HAP-1 (cell line): ENCODE measurements around the gene INTS15.
"Not testable (repeated sequence)": the region's sequence is repeated elsewhere in the genome, so short reads cannot be mapped to it uniquely, and the experiment has no call there.

Experiments
- DNase-seq, 2 experiments: peaks; one replicate each; pipeline ENCODE4 v3.0.0-alpha.2; 2016 to 2020; ENCODE audit warnings: low spot score in 2 of 2
- H3K27me3 ChIP-seq: fragments of 250-450 bp; sonication (Bioruptor Pico); 2 replicates; pipeline ENCODE4 v1.5.1; 2020; ENCODE audit warnings: low read depth, mild to moderate bottlenecking, moderate library complexity
- H3K36me3 ChIP-seq: fragments of 250-450 bp; sonication (Bioruptor Pico); replicated peaks from 2 replicates; pipeline ENCODE4 v1.5.1; 2020; ENCODE audit warnings: mild to moderate bottlenecking
- H3K4me1 ChIP-seq: fragments of 250-450 bp; sonication (Bioruptor Pico); 2 replicates; pipeline ENCODE4 v1.5.1; 2020; ENCODE audit warnings: mild to moderate bottlenecking
- H3K4me3 ChIP-seq: fragments of 250-450 bp; sonication (Bioruptor Pico); 2 replicates; pipeline ENCODE4 v1.5.1; 2020; ENCODE audit warnings: mild to moderate bottlenecking, moderate library complexity
- H3K9me3 ChIP-seq: fragments of 250-450 bp; sonication (Bioruptor Pico); 2 replicates; pipeline ENCODE4 v1.5.1; 2020; ENCODE audit warnings: mild to moderate bottlenecking, moderate library complexity
- in situ Hi-C: fragments of 300-500 bp; cut with MboI; formaldehyde crosslinking; loops from 3 replicates; pipeline ENCODE4 v1.14.3; 2020; ENCODE audit warnings: low sequenced_read_pairs, inconsistent platforms, mixed read lengths

The INTS15 gene

GRCh38 chr7:6565655-6566054, 24.2 kb upstream of the INTS15 start:
- in situ Hi-C loops, result no loop called here
- H3K36me3 ChIP-seq, result no peaks in the 10 kb centered on the region
- no peaks in the 10 kb centered on the region for H3K27me3 ChIP-seq
- no peak for DNase-seq
- no peak overlapping the region for H3K4me3 ChIP-seq
- no peaks in the 10 kb centered on the region for H3K9me3 ChIP-seq
- no peaks in the 10 kb centered on the region for H3K4me1 ChIP-seq

- H3K36me3 ChIP-seq, result no peaks in the 10 kb centered on the region
- no peak for DNase-seq
- H3K27me3 ChIP-seq, result no peaks in the 10 kb centered on the region
- no peaks in the 10 kb centered on the region for H3K9me3 ChIP-seq
- in situ Hi-C loops, result no loop called here
- H3K4me1 ChIP-seq, result no peaks in the 10 kb centered on the region
- no peak overlapping the region for H3K4me3 ChIP-seq
Observed at GRCh38 chr7:6567886-6568285, 21.9 kb upstream of the INTS15 start.

DNA sequence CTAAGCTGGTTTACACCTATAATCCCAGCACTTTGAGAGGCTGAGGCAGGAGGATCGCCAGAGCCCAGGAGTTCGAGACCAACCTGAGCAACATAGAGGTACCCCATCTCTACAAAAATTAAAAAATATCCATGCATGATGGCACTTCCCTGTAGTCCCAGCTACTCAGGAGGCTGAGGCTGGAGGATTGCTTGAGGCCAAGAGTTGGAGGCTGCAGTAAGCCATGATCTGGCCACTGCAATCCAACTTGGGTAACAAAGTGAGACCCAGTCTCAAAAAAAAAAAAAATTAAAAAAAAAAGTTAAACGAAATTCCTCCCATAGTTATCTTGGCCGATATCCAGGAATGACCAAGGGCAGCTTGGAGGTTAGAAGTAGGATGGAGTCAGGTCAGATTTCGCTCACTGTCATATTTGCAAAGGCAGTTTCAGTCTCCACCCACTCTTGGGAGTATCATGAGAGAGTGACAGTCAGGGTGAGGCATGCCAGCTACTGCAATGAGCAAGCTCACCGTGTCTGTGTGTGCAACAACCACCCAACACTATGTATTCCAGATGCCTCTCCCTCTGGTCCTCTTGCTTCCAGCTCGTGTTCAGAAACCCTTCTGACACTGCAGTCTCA, 18.6 kb upstream of the INTS15 start:
- H3K27me3 ChIP-seq, result no peaks in the 10 kb centered on the region
- in situ Hi-C loops, result no loop called here
- H3K4me1 ChIP-seq, result peaks cover 3% of the 10 kb centered on the region
- no peak overlapping the region for H3K4me3 ChIP-seq
- no peaks in the 10 kb centered on the region for H3K9me3 ChIP-seq
- H3K36me3 ChIP-seq, result no peaks in the 10 kb centered on the region
- DNase-seq, result no peak

- no peak overlapping the region for H3K4me3 ChIP-seq
- peaks cover 10% of the 10 kb centered on the region for H3K4me1 ChIP-seq
- DNase-seq, result no peak
- H3K9me3 ChIP-seq, result no peaks in the 10 kb centered on the region
- H3K36me3 ChIP-seq, result 0 out of 2 replicates have a peak, but pooled peaks cover 4% of the 10 kb centered on the region
- in situ Hi-C loops, result no loop called here
- H3K27me3 ChIP-seq, result no peaks in the 10 kb centered on the region
Observed at GRCh38 chr7:6575281-6576023, 14.4 kb upstream of the INTS15 start.

- Histone ChIP-seq H3K4me3 (peak overlapping the region; percentile 80), H3K4me1 (peaks cover 10% of the 10 kb centered on the region), H3K9me3 (no peaks in the 10 kb centered on the region), H3K27me3 (no peaks in the 10 kb centered on the region), H3K36me3 (0 out of 2 replicates have a peak, but pooled peaks cover 4% of the 10 kb centered on the region)
- peak in 1 of 2 experiments; percentile 26 for DNase-seq
- in situ Hi-C loops, result no loop called here
Observed at GRCh38 chr7:6576024-6576866, 13.6 kb upstream of the INTS15 start.

DNA sequence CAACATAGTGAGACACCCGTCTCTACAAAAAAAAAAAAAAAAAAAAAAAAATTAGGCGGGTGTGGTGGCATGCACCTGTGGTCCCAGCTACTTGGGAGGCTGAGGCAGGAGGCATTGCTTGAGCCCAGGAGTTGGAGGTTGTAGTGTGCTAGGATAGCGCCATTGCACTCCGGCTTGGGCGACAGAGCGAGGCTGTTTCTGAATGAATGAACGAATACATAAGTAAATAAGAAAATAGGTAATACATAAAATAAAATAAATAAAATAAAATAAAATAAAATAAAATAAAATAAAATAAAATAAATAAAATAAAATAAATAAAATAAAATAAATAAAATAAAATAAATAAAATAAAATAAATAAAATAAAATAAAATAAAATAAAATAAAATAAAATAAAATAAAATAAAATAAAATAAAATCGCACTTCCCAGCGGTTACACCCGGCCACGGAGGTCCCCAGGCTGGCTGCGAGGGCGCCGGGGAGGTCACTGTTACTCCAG, 12.9 kb upstream of the INTS15 start:
- H3K9me3 ChIP-seq, DNase-seq, H3K27me3 ChIP-seq, in situ Hi-C loops: not testable (repeated sequence)
- peak overlapping the region; percentile 80 for H3K4me3 ChIP-seq
- H3K36me3 ChIP-seq, result peaks cover 11% of the 10 kb centered on the region
- H3K4me1 ChIP-seq, result peaks cover 10% of the 10 kb centered on the region

- H3K36me3 ChIP-seq, result peaks cover 17% of the 10 kb centered on the region
- H3K4me1 ChIP-seq, result peaks cover 10% of the 10 kb centered on the region
- peak within 1 kb of the TSS; percentile 80 for H3K4me3 ChIP-seq
- no peaks in the 10 kb centered on the region for H3K9me3 ChIP-seq
- peak; percentile 87 to 92 for DNase-seq
- no peaks in the 10 kb centered on the region for H3K27me3 ChIP-seq
- in situ Hi-C loops, result no loop called here
Observed at GRCh38 chr7:6577369-6578113, 12.3 kb upstream of the INTS15 start, which contains the start of gene ZDHHC4. Gene ZDHHC4 (plus strand): TSS chr7:6577454. CDS start chr7:6580562, 3,108 bp downstream.

- H3K4me1 ChIP-seq, result peaks cover 10% of the 10 kb centered on the region
- peak overlapping the region; percentile 80 for H3K4me3 ChIP-seq
- no peaks in the 10 kb centered on the region for H3K9me3 ChIP-seq
- no peaks in the 10 kb centered on the region for H3K27me3 ChIP-seq
- in situ Hi-C loops, result no loop called here
- DNase-seq, result no peak
- H3K36me3 ChIP-seq, result peaks cover 26% of the 10 kb centered on the region
Observed at GRCh38 chr7:6578114-6579084, 11.4 kb upstream of the INTS15 start.

DNA sequence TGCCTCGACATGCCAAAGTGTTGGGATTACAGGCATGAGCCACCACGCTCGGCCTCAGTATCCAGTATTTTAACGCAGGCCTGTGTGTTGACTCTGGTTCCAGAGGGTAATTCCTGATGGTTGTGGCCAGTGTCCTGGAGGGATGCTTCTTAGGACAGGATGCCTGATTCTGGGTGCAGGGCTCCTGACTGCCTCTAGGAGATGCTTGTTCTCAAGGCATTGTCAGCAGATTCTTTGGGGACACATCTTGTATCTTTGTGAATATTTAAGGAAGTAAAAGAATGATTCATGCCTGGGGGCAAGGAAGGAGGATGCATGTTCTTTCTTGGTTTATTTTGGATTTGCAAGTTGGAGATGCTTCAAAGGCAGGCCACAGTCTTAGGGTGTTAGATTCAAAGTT, 10.4 kb upstream of the INTS15 start:
- no peaks in the 10 kb centered on the region for H3K27me3 ChIP-seq
- peaks cover 10% of the 10 kb centered on the region for H3K4me1 ChIP-seq
- peaks cover 34% of the 10 kb centered on the region for H3K36me3 ChIP-seq
- no peaks in the 10 kb centered on the region for H3K9me3 ChIP-seq
- no peak overlapping the region for H3K4me3 ChIP-seq
- in situ Hi-C loops, result no loop called here
- DNase-seq, result peak in 1 of 2 experiments; percentile 18

GRCh38 chr7:6585746-6586432, 3.9 kb upstream of the INTS15 start:
- H3K4me3 ChIP-seq, H3K4me1 ChIP-seq, H3K9me3 ChIP-seq, DNase-seq, in situ Hi-C loops, H3K27me3 ChIP-seq: not testable (repeated sequence)
- H3K36me3 ChIP-seq, result peaks cover 70% of the 10 kb centered on the region

DNA sequence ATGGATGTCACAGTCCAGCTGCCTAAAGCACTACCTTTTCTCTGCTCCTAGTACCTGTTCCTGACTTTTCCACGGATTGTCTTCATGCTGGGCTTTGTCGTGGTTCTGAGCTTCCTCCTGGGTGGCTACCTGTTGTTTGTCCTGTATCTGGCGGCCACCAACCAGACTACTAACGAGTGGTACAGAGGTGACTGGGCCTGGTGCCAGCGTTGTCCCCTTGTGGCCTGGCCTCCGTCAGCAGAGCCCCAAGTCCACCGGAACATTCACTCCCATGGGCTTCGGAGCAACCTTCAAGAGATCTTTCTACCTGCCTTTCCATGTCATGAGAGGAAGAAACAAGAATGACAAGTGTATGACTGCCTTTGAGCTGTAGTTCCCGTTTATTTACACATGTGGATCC, 1.3 kb upstream of the INTS15 start:
- Histone ChIP-seq H3K36me3 (peaks cover 52% of the 10 kb centered on the region), H3K9me3 (no peaks in the 10 kb centered on the region), H3K27me3 (no peaks in the 10 kb centered on the region), H3K4me3 (no peak overlapping the region), H3K4me1 (peaks cover 4% of the 10 kb centered on the region)
- in situ Hi-C loops, result no loop called here
- DNase-seq, result no peak
